ENCODE data around the gene PIRT.

Gene PIRT

DNA sequence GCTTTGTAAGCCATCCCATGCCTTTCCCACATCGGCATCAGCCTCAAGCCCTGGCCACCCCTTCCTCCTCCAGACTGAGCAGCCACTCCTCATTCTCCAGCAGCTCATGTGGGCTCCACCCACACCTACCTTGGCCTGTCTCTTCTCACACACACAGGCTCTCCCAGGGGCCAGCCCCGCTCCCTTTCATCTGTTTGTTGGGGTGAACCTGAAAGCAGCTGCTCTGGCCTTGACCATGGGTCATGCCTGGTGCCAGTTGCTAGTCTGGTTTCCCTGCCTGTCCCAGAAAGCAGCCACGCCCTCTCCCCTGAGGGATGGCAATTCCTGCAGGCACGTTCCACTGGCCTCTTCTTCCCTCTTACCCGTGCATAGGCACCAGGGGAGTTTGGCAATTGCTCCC, 22.6 kb downstream of the PIRT start:
- DNase-seq, result no peak

GRCh38 chr17:10814075-10814474, 23.8 kb downstream of the PIRT start:
- DNase-seq, result no peak

DNA sequence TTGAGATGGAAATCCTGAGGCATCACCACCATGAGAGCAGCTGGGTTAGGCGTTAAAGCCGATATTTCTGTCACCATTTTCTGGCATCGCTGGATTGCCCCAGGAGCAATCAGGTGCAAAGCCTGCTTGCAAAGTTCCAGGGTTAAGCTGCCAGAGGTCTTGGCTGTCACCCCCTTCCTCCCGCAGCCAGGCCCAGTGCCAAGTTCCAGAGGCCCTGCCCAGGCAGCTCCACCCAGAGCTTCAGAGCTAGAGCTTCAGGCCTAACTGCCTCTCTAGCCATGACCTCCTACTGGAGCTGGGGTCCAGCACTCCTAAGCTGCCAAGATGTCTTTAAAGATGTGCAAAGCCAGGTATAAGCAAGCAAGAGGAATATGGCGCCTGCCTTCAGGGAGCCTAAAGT, 25.2 kb downstream of the PIRT start:
- no peak for DNase-seq

- no peak for DNase-seq
These were observed 28.3 kb downstream of the PIRT start for GRCh38 chr17:10809605-10810004.

DNA sequence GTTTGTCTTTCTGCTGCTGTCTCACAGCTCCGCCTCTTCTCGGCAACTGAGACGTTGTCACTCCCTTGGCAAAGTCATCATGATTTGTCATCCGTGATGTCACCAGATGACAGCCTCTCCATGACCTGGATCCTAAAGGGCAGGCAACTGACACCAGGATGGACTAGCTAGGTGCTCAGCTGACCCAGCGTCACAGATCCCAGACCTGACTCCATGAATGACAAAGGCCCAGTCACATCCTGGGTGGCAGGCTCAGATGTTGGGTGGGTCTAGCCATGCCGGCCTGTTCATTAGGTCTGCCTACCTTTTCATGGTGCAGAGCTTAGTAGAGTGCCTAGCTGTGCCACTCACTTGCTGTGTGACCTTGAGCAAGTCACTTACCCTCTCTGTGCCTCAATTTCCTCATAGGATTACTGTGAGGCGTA, 30.2 kb downstream of the PIRT start:
- DNase-seq, result no peak

DNA sequence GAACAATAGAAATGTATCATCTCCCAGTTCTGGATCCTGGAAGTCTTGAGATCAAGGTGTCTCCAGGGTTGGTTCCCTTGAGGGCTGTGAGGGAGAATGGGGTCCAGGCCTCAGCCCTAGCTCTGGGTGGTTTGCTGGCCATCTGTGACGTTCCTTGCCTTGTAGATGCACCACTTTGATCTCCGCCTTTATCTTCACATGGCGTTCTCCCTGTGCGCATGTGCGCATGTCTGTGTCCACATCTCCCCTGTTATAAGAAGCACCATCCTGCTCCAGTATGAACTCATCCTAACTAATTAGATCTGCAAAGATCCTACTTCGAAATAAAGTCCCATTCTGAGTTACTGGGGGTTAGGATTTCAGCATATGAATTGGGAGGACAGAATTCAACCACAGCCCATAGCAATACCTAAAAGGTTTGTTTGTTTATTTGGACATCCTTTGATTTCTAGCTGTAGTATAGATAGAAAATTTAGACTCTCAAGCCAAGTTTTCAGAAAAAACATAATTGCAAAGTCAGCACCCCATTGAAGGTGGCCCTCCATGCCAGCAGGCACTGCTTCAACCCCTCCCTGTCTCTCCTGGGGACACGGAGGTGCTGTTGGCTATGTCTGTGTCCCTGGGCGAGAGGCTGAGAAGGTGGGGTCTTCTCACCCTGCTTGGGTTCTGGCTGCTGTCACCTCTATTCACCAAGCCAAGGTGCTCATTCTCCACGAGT, 31.2 kb downstream of the PIRT start:
- no peak for DNase-seq

GRCh38 chr17:10805911-10806310, 32.0 kb downstream of the PIRT start:
- no peak for DNase-seq

DNA sequence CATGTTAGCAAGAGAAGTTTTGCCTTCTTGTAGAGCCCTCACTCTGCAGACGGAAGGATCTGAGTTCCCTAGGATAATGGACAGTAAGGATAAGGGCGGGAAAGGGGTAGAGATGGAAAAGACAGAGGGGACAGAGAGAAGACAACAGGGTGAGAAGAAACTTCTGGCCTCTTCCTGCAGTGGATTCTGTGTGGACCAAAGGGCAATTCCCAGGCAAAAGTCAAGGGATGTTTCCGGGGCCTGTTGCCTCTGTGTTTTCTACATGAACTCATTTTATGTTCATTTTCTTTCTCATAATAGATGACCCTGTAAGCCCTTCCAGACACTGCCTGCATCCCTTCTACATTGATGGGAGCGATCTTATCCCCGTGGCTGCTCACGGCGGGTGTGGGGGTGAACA, 33.3 kb downstream of the PIRT start:
- DNase-seq, result no peak

- DNase-seq, result no peak
These were observed 33.9 kb downstream of the PIRT start, which contains the start of gene TMEM238L for GRCh38 chr17:10803830-10804475. Gene TMEM238L (minus strand): TSS chr17:10804099. CDS start chr17:10803963, 136 bp downstream.

- DNase-seq, result no peak
These were observed 34.5 kb downstream of the PIRT start for GRCh38 chr17:10803350-10803749.

- no peak for DNase-seq
These were observed 35.2 kb downstream of the PIRT start for GRCh38 chr17:10802496-10803284.

- DNase-seq, result no peak
These were observed 38.5 kb downstream of the PIRT start for GRCh38 chr17:10799407-10799806.

GRCh38 chr17:10798910-10799309, 39.0 kb downstream of the PIRT start:
- DNase-seq, result no peak

GRCh38 chr17:10798332-10798749, 39.5 kb downstream of the PIRT start:
- DNase-seq, result no peak

- DNase-seq, result no peak
These were observed 40.2 kb downstream of the PIRT start for GRCh38 chr17:10797476-10798328.

GRCh38 chr17:10793816-10794215, 44.1 kb downstream of the PIRT start:
- no peak for DNase-seq

GRCh38 chr17:10793256-10793655, 44.6 kb downstream of the PIRT start:
- no peak for DNase-seq

DNA sequence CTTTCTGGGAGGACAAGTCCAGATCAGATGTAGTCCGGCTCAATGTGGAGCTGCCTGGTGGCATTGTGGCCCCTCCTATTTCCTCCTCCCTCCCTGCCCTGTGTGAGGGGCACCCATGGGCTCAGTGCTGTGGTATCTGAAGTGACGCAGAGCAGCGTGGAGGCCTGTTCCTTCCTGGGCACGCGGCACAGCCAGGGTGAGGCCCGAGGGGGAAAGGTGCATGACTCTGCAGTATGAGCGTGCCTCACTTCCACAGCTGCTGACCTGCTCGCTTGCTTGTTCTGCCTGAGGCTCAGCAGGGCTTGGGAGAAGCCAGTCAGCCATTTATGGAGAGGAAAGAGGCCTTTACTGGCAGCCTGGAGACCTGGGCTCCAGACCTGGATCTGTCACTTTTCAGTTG, 45.7 kb downstream of the PIRT start:
- no peak for DNase-seq

DNA sequence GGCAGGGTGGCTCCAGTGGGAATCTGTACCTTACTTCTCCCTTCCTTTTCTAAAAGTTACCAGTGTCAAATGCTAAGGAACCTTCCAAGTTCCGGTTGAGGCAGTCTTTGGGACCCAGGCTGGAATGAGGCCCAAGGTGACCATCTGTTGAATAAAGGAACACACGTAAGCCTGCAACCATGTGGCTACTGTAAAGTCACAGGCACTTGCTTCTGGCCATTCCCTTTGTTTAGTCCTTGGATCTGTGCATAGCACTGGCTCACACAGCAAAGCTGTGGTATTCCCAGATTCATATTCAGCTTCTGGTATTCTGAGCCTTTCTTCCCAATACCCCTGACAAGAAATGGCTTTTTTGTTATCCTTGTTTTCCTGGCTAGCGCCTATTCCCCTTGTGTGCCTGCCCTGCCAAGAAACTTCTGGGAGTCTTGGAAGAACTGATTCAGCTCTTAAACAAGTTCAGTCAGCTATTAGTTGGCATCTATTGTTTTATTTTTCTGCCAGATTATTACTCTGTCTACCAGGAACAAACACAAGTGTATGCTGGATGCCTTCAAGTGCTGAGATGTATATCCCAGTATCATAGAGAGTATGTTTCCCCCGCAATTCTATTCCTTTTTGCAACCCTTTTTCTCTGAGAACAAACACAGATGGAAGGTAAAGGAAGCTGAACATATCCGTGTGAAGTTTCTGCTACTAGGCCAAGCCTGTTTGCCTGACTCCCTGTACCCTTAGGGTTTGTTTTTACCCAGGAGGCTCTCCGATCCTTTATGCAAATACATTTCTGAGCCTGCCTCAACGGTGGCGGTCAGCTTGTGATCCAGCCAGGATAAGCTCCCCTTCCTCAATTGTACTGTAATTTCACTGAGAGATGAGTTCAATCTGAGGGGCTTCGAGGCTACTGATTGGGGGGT, 47.1 kb downstream of the PIRT start:
- DNase-seq, result no peak

DNA sequence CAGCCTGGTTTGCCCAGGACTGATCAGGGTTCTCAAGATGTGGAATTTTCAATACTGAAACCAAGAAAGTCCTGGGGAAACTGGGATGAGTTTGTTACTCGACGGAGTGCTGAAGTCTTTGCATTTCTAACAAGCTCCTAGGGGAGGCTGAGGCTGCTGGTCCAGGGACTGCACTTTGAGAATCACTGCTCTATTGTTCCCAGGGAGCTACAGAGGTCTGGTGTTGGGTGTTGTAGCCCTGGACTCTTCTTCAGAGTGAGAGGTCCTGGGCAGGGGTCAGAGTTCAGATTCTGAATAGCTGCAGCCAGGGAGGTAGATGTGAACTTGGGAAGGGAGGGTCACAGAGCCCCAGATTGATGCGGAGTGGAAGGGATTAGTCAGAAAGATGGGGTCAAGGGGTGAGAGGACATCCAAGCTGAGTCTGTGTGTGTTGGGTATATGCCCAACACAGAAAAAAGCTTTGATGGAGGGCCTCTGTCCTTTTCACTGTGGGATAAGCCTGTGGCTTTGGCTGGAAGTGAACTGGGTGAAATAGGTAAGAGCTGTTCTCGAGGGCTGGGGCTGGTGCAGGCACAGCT, 48.1 kb downstream of the PIRT start:
- no peak for DNase-seq

- no peak for DNase-seq
These were observed 50.4 kb downstream of the PIRT start for GRCh38 chr17:10787306-10788045.

All from CD4-positive, alpha-beta T cell treated with Interleukin-15 for 1 hour (primary cell).